HepG2 (cell line): ENCODE results near the gene STX2. TPM values are rescaled to one million over a fixed set of nuclear protein-coding genes. Genes with fewer than 3 reads are reported as not detected.

Experiments used
- BCL6 ChIP-seq: IDR thresholded peaks from 2 replicates; pipeline ENCODE4 v1.6.1; 2016; ENCODE audit warnings: missing genetic modification reagents, missing compliant biosample characterization
- FOSL2 ChIP-seq: sonication (generic); formaldehyde crosslinking; IDR thresholded peaks from 2 replicates; pipeline ENCODE4 v1.4.0; 2020; ENCODE audit warnings: missing genetic modification reagents
- KMT2B ChIP-seq: IDR thresholded peaks from 2 replicates; pipeline ENCODE4 v1.6.1; 2016; ENCODE audit warnings: missing genetic modification reagents, missing compliant biosample characterization
- PAX8 ChIP-seq: sonication (generic); formaldehyde crosslinking; IDR thresholded peaks from 2 replicates; pipeline ENCODE4 v1.8.0; 2022; ENCODE audit warnings: mild to moderate bottlenecking, missing genetic modification reagents, borderline replicate concordance
- RAD21 ChIP-seq: fragments of 450-650 bp; formaldehyde crosslinking; IDR thresholded peaks from 2 replicates; pipeline ENCODE4 v1.5.0; 2020; ENCODE audit warnings: mild to moderate bottlenecking
- RARA ChIP-seq: IDR thresholded peaks from 2 replicates; pipeline ENCODE4 v1.6.1; 2016; ENCODE audit warnings: missing genetic modification reagents, missing compliant biosample characterization
- RFX5 ChIP-seq: IDR thresholded peaks from 2 replicates; pipeline ENCODE4 v1.6.1; 2011; ENCODE audit warnings: low read depth, low read length, improper control_type of control experiment
- THYN1 ChIP-seq: sonication (generic); formaldehyde crosslinking; IDR thresholded peaks from 2 replicates; pipeline ENCODE4 v1.8.1; 2023; ENCODE audit warnings: low read depth, mild to moderate bottlenecking, moderate library complexity, missing genetic modification reagents, borderline replicate concordance
- ZNF207 ChIP-seq: fragments of 450-650 bp; IDR thresholded peaks from 2 replicates; pipeline ENCODE4 v1.6.1; 2016; ENCODE audit warnings: antibody characterized with exemption, borderline replicate concordance
- ZNF460 ChIP-seq: sonication (generic); formaldehyde crosslinking; IDR thresholded peaks from 2 replicates; pipeline ENCODE4 v1.5.1; 2020; ENCODE audit warnings: missing genetic modification reagents, mild to moderate bottlenecking, borderline replicate concordance
- ZNF761 ChIP-seq: sonication (generic); formaldehyde crosslinking; conservative IDR thresholded peaks from 2 replicates; pipeline ENCODE4 v1.4.0; 2020; ENCODE audit warnings: mild to moderate bottlenecking, missing genetic modification reagents
- polyA plus RNA-seq, 8 experiments: library from polyadenylated mRNA; depleted of rRNA in 3 of 8; stranded (reverse) in 7 of 8; unstranded in 1 of 8; fragments of >200 nt; fragmentation: Illumina TruSeq in 4 of 8; extraction: Trizol in 4 of 8; gene quantifications; 2 replicates each; pipeline versions ENCODE4 v1.2.1 to v1.2.3, GENCODE V29; 2011 to 2016; ENCODE audit warnings: low read depth in 4 of 8, missing spikeins in 1 of 8, mixed read lengths in 1 of 8; ENCODE audit not compliant: insufficient read depth in 1 of 8
- total RNA-seq, 5 experiments: library from RNA; depleted of rRNA; stranded (reverse); fragments of >200 nt; fragmentation: Illumina TruSeq; extraction: Trizol; gene quantifications; 2 replicates each; pipeline ENCODE4 v1.2.3, GENCODE V29; 2016; ENCODE audit warnings: low read depth in 1 of 5
- TF ChIP-seq, protein P1 (sequence below): sonication (generic); formaldehyde crosslinking; IDR thresholded peaks from 2 replicates; pipeline ENCODE4 v1.4.0; 2020; ENCODE audit warnings: mild to moderate bottlenecking, missing genetic modification reagents, borderline replicate concordance
- TF ChIP-seq, protein P2 (sequence below): sonication (generic); formaldehyde crosslinking; IDR thresholded peaks from 2 replicates; pipeline ENCODE4 v1.4.0; 2020; ENCODE audit warnings: low read depth, mild to moderate bottlenecking, missing genetic modification reagents
- TF ChIP-seq, protein P3 (sequence below): sonication (generic); formaldehyde crosslinking; IDR thresholded peaks from 2 replicates; pipeline ENCODE4 v1.8.0; 2022; ENCODE audit warnings: missing genetic modification reagents, mild to moderate bottlenecking, borderline replicate concordance
- TF ChIP-seq, protein P4 (sequence below): sonication (generic); formaldehyde crosslinking; IDR thresholded peaks from 2 replicates; pipeline ENCODE4 v1.9.0; 2021; ENCODE audit warnings: missing genetic modification reagents, borderline replicate concordance
- TF ChIP-seq, protein P5 (sequence below): sonication (generic); formaldehyde crosslinking; IDR thresholded peaks from 2 replicates; pipeline ENCODE4 v1.4.0; 2020; ENCODE audit warnings: mild to moderate bottlenecking, missing genetic modification reagents
- TF ChIP-seq, protein P6 (sequence below): sonication (generic); formaldehyde crosslinking; IDR thresholded peaks from 2 replicates; pipeline ENCODE4 v1.4.0; 2020; ENCODE audit warnings: missing genetic modification reagents
- TF ChIP-seq, protein P7 (sequence below): sonication (generic); formaldehyde crosslinking; conservative IDR thresholded peaks from 2 replicates; pipeline ENCODE4 v1.8.1; 2023; ENCODE audit warnings: missing genetic modification reagents

STX2 gene
- total and polyA plus RNA-seq, 2 of the 13 experiments (the other 11 are each of a cell fraction or from before 2014, with no cell fraction given), result 13.4 to 25.1 TPM

DNA sequence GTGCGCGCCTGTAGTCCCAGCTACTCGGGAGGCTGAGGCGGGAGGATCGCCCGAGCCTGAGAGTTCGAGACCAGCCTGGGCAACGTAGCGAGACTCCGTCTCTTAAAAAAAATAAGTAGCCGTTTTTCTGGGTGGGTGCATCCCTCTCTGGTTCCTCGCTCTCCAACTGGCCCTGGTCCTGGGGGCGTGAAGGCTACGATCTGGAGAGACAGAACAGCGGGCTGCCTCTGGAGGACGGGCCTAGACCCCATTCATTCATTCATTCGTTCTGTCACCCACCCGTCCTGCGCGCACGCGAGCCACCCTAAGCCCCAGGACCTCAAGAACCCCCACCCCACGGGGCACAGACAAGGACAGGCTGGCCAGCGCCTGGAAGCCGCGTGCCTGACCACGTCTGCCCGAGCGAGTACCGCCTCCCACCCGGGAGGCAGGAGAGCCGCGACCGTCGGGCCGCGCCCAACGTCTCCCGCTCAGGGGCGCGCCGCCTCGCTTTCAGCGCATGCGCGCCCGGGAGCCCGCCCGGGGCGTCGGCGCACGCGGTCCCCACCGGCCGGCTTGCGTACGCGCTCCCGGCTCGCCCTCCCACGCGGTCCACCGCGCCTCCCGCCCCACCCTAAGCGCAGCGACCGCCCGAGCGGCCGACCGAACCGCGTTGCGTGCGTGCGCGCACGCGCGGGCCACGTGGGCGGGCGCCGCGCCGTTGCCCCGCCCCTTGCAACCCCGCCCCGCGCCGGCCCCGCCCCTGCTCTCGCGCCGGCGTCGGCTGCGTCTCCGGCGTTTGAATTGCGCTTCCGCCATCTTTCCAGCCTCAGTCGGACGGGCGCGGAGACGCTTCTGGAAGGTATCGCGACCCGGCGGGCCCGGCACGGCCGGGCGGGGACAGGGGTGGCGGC, 32.5 kb upstream of the STX2 start, which contains the start of gene RAN (continued):
- no peak for TF ChIP-seq ZNF207
- no peak for TF ChIP-seq PAX8
- TF ChIP-seq THYN1 (CRISPR knock-in tag), result no peak
- TF ChIP-seq, protein P1, sequence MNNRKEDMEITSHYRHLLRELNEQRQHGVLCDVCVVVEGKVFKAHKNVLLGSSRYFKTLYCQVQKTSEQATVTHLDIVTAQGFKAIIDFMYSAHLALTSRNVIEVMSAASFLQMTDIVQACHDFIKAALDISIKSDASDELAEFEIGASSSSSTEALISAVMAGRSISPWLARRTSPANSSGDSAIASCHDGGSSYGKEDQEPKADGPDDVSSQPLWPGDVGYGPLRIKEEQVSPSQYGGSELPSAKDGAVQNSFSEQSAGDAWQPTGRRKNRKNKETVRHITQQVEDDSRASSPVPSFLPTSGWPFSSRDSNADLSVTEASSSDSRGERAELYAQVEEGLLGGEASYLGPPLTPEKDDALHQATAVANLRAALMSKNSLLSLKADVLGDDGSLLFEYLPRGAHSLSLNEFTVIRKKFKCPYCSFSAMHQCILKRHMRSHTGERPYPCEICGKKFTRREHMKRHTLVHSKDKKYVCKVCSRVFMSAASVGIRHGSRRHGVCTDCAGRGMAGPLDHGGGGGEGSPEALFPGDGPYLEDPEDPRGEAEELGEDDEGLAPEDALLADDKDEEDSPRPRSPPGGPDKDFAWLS (CRISPR knock-in tag), result no peak
- no peak for TF ChIP-seq BCL6 (CRISPR knock-in tag)
- TF ChIP-seq, protein P2, sequence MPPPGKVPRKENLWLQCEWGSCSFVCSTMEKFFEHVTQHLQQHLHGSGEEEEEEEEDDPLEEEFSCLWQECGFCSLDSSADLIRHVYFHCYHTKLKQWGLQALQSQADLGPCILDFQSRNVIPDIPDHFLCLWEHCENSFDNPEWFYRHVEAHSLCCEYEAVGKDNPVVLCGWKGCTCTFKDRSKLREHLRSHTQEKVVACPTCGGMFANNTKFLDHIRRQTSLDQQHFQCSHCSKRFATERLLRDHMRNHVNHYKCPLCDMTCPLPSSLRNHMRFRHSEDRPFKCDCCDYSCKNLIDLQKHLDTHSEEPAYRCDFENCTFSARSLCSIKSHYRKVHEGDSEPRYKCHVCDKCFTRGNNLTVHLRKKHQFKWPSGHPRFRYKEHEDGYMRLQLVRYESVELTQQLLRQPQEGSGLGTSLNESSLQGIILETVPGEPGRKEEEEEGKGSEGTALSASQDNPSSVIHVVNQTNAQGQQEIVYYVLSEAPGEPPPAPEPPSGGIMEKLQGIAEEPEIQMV (CRISPR knock-in tag), result no peak
- no peak for TF ChIP-seq FOSL2 (CRISPR knock-in tag)
- TF ChIP-seq, protein P3, sequence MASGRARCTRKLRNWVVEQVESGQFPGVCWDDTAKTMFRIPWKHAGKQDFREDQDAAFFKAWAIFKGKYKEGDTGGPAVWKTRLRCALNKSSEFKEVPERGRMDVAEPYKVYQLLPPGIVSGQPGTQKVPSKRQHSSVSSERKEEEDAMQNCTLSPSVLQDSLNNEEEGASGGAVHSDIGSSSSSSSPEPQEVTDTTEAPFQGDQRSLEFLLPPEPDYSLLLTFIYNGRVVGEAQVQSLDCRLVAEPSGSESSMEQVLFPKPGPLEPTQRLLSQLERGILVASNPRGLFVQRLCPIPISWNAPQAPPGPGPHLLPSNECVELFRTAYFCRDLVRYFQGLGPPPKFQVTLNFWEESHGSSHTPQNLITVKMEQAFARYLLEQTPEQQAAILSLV (CRISPR knock-in tag), result peak; percentile 36; the same call in 1 of the 2 replicates
- TF ChIP-seq, protein P4, sequence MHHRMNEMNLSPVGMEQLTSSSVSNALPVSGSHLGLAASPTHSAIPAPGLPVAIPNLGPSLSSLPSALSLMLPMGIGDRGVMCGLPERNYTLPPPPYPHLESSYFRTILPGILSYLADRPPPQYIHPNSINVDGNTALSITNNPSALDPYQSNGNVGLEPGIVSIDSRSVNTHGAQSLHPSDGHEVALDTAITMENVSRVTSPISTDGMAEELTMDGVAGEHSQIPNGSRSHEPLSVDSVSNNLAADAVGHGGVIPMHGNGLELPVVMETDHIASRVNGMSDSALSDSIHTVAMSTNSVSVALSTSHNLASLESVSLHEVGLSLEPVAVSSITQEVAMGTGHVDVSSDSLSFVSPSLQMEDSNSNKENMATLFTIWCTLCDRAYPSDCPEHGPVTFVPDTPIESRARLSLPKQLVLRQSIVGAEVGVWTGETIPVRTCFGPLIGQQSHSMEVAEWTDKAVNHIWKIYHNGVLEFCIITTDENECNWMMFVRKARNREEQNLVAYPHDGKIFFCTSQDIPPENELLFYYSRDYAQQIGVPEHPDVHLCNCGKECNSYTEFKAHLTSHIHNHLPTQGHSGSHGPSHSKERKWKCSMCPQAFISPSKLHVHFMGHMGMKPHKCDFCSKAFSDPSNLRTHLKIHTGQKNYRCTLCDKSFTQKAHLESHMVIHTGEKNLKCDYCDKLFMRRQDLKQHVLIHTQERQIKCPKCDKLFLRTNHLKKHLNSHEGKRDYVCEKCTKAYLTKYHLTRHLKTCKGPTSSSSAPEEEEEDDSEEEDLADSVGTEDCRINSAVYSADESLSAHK, result no peak
- no peak for TF ChIP-seq ZNF761 (CRISPR knock-in tag)
- no peak for TF ChIP-seq RFX5
- TF ChIP-seq ZNF460, result peak; percentile 1; the same call in 1 of the 2 replicates
- TF ChIP-seq, protein P5, sequence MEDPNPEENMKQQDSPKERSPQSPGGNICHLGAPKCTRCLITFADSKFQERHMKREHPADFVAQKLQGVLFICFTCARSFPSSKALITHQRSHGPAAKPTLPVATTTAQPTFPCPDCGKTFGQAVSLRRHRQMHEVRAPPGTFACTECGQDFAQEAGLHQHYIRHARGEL (CRISPR knock-in tag), result no peak
- TF ChIP-seq RAD21 (CRISPR knock-in tag), result peak; percentile 33; the same call in 1 of the 2 replicates
- TF ChIP-seq, protein P6, sequence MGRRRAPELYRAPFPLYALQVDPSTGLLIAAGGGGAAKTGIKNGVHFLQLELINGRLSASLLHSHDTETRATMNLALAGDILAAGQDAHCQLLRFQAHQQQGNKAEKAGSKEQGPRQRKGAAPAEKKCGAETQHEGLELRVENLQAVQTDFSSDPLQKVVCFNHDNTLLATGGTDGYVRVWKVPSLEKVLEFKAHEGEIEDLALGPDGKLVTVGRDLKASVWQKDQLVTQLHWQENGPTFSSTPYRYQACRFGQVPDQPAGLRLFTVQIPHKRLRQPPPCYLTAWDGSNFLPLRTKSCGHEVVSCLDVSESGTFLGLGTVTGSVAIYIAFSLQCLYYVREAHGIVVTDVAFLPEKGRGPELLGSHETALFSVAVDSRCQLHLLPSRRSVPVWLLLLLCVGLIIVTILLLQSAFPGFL (CRISPR knock-in tag), result no peak
- no peak; the same call in 1 of the 2 replicates for TF ChIP-seq KMT2B (CRISPR knock-in tag)
- TF ChIP-seq RARA (CRISPR knock-in tag), result no peak
- TF ChIP-seq, protein P7, sequence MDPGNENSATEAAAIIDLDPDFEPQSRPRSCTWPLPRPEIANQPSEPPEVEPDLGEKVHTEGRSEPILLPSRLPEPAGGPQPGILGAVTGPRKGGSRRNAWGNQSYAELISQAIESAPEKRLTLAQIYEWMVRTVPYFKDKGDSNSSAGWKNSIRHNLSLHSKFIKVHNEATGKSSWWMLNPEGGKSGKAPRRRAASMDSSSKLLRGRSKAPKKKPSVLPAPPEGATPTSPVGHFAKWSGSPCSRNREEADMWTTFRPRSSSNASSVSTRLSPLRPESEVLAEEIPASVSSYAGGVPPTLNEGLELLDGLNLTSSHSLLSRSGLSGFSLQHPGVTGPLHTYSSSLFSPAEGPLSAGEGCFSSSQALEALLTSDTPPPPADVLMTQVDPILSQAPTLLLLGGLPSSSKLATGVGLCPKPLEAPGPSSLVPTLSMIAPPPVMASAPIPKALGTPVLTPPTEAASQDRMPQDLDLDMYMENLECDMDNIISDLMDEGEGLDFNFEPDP (CRISPR knock-in tag), result no peak
